Fibroblast of the conjunctiva (primary cell): ENCODE data around the gene ROR2.
A peak's percentile ranks its signal among the peaks of the same experiment; 100 is the strongest.
"Not testable (repeated sequence)": the region's sequence is repeated elsewhere in the genome, so short reads cannot be mapped to it uniquely, and the experiment has no call there.

Experiments used
- DNase-seq: peaks from one replicate; pipeline ENCODE4 v3.0.0-alpha.2; 2010; ENCODE audit warnings: low read depth

ROR2 gene

DNA sequence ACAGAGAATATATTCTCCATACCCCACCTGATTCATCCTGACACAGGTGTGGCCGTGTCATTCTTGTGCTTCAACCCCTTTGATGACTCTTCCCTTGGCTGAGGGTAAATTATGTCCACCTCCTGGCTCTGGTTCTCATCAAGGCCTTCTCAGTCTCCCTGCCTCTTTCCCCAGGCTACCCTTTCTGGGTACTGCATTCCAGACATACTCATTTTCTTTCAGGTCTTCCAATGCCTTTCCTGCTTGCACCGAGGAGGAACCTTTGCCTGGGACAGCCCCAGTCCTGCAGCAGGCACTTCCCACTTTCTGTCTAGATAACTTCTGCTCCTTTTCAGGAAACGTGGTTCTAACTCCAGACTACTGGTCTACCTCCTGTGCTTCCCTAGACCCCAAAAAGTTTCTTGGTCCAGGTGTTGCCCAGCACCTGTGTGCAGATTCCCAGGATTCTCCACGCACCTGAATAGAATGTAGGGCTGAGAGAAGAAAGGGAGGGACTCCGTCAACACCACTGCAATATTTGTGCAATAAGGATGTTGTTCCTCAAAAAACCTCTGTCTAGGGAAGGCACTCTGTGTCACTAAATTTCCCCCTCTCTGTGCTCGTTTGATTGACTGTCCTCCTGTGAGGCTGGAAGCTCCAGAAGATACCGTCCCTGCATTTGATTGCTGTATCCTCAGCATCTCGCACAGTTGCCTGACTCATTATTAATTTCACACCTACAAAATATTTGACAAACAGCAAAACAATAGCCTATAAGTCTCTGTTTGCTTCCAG is 271.0 kb downstream of the ROR2 start:
- no peak for DNase-seq

- no peak for DNase-seq
Measured at GRCh38 chr9:91677822-91678436, 272.1 kb downstream of the ROR2 start.

DNA sequence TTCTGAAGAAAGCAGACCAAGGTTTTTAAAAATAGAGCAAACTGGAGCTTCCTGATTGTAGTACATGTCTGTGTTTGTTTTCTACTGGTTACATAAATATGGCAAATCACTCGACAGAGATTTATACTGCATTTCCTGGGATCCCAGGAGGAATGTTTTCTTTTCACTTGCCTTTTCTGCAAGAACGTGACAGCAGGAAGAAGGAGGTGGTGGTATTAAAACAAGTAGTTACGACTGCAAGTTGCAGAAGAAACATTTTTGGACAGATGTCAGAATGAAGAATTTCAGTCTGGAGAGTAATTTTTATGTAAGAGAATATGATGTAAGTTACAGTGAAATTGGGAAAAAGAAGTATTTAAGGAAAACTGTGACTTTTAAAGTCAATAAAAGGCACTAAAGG is 272.7 kb downstream of the ROR2 start:
- no peak for DNase-seq

DNA sequence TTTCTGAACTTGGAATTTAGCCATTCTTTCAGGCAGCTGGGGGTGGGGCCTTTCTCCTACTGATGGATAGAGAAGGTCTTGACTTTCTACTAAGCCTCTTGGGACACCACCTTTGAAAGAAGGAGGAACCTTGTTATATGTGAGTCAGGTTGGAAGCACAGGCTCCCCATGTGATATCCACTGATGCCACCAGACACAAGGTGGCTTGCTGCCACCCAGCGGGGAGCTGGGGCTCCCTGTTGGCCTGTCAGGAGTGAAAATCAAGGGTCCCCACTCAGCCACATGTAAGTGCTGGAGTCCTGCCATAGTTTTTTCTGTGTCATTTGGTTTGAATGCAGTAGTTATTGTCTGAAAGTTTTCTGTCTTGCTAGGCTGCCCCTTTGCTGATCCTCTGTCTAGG is 274.0 kb downstream of the ROR2 start:
- DNase-seq, result no peak

- no peak for DNase-seq
Measured at GRCh38 chr9:91664663-91665062, 285.4 kb downstream of the ROR2 start.

GRCh38 chr9:91663858-91664257 is 286.2 kb downstream of the ROR2 start:
- DNase-seq, result no peak

DNA sequence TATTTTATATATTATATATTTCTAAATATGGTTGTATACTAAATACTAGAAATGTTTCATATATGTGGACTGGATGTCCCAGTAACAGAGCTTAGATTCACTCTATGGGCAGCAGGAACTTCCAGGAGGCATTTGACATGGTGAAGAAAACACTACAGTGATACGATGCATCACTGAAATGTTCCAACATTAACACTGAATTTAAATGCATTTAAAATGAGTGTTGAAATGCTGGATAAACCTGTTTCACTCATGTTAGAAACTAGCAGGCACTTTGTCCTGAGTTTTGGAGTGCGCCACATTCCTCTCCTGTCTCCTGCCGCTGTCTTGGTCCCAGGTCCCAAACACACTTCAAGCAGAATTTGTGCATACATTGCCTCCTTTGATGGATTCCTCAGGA is 288.6 kb downstream of the ROR2 start:
- DNase-seq, result no peak

GRCh38 chr9:91660521-91660920 is 289.5 kb downstream of the ROR2 start:
- no peak for DNase-seq

DNA sequence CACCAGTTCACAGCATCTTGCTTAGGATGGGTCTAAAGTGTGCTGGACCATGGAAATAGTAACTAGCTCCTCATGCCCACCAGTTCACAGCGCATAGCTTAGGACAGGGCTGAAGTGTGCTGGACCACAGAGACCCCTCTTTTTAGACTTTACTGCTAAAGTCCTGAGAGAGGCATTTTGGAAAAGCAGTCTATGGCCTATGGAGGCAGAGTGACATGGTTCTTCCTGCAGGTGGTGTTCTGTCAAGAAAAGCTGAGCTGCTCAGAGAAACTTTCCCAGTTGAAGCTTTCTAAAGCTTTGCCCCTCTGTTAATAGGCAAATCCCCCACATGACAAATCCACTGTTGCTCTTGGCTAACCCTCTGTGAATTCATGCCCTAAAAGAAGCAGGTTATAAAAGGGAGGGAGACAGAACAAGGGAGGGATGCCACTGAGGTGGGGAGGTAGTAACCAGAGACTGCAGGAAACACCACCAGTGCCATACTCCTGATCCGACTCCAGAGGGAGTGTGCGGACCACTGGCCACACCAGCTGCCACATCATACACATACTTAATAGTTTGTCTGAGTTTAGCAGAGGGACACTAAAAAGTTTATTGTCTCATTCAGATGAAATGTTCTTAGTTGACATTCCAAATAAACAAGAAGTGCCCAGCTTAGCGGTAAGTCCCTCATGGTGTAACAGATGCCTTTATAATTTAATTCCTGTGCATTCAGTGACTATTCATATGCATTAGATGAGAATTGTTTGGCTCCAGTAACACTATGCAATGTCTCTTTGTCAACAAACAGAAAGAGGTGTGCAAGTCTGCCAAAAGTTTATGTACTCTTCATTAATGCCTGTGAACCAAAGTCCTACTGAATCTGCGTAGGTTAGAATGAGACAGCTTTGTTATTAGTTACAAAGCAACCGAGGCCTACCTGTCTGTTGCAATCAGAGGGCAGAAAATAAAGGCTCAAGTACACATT is 290.2 kb downstream of the ROR2 start:
- DNase-seq, result peak; percentile 14

DNA sequence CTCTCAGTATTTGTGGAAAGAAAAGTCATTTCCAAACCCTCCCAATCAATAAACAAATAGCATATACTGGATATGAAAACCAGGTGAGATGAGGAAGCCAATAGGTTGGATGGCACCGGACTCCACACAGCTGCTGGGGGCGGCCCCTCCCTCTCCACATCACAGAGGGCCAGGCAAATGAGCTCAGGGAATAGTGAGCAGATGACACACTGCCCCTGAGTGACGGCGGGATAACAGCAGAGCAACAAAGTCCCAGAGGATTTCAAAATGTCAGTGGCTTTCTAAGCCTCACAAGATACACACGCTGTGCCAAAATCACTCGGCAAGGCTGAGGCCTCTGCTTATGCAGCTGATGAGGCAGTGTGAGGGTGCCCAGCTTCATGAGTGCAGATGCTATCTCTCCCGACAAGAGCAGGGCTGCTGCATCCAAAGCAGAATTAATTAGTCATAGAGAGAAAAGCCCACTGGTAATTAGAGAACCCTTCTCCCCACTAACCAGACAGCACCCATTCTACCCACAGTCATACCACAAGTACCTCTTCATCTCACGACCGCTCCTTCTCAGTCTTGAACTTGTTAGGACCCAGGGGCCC is 291.4 kb downstream of the ROR2 start:
- no peak for DNase-seq

GRCh38 chr9:91657501-91657900 is 292.5 kb downstream of the ROR2 start:
- DNase-seq, result no peak

GRCh38 chr9:91655658-91656057 is 294.4 kb downstream of the ROR2 start:
- DNase-seq, result no peak

- no peak for DNase-seq
Measured at GRCh38 chr9:91655215-91655614, 294.8 kb downstream of the ROR2 start.

DNA sequence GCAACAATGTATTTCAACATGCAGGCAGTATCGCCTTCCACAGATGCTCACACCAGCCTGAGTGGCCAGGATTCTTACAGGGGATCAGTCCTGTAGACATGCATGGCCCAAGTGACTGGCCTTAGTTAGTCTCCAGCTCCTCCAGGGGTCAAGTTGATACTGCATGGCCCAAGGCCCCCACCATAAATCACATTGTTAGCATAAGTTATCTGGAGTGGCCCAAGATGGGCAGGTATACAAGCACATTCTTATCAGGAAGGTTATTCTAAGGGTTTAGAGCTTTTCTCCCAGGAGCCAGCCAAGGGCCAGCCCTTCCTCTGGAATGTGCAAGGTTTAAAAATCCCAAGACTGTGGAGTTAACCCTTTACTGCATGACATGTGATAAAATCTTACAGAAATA is 295.5 kb downstream of the ROR2 start:
- no peak for DNase-seq

- no peak for DNase-seq
Measured at GRCh38 chr9:91647371-91647770, 302.7 kb downstream of the ROR2 start.

- no peak for DNase-seq
Measured at GRCh38 chr9:91646702-91647101, 303.3 kb downstream of the ROR2 start.

- DNase-seq, result no peak
Measured at GRCh38 chr9:91644433-91644832, 305.6 kb downstream of the ROR2 start.

- no peak for DNase-seq
Measured at GRCh38 chr9:91643481-91644077, 306.4 kb downstream of the ROR2 start.

GRCh38 chr9:91642771-91643170 is 307.3 kb downstream of the ROR2 start:
- DNase-seq, result no peak

DNA sequence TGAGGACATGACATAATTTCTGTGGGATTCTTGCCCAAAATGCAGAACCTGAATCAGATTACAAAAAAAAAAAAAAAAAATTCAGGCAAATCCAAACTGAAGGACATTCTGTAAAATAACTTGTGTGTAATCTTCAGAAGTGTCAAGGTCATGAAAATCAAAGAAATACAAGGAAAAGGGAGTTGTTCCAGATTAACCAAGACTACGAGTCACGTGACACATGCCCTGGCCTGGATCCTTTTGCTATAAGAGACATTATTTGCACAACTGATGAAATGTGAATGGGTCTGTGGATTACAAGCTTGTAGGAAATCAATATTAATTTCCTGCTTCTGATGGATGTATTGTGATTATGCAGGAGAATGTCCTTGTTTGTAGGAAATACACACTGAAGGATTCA is 309.6 kb downstream of the ROR2 start:
- no peak for DNase-seq

DNA sequence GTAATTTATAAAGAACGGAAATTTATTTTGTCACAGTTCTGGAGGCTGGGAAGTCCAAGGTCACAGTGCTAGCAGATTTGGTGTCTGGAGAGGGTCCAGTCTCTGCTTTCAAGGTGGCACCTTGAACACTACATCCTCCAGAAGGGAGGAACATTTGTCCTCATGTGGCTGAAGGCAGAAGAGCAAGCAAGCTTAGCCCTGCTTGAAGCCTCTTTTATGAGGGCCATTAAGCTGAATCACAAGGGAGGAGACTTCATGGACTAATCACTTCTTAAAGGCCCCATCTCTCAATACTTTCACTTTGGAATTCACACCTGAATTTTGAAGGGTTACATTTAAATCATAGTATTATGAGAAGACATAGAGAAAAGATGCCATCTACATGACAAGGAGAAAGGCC is 311.0 kb downstream of the ROR2 start:
- no peak for DNase-seq

DNA sequence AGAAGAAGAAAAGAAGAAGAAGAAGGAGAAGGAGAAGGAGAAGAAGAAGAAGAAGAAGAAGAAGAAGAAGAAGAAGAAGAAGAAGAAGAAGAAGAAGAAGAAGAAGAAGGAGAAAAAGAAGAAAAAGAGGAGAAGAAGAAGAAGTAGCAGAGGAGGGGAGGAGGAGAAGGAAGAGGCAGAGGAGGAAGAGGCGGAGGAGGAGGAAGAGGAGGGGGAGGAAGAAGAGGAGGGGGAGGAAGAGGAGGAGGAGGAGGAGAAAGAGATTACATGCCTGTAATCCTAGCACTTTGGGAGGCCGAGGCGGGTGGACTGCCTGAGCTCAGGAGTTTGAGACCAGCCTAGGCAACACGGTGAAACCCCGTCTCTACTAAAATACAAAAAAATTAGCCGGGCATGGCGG is 315.2 kb downstream of the ROR2 start:
- DNase-seq, result not testable (repeated sequence)
